CD4-positive, alpha-beta T cell treated with Interleukin-6 for 4 hours (primary cell): ENCODE measurements around the gene STOM.
"Not testable (repeated sequence)": the region's sequence is repeated elsewhere in the genome, so short reads cannot be mapped to it uniquely, and the experiment has no call there.

Source experiments
- DNase-seq: peaks from one replicate; pipeline ENCODE4 v3.0.0-alpha.2; 2020; ENCODE audit warnings: mixed read lengths

The STOM gene, protein sequence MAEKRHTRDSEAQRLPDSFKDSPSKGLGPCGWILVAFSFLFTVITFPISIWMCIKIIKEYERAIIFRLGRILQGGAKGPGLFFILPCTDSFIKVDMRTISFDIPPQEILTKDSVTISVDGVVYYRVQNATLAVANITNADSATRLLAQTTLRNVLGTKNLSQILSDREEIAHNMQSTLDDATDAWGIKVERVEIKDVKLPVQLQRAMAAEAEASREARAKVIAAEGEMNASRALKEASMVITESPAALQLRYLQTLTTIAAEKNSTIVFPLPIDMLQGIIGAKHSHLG

DNA sequence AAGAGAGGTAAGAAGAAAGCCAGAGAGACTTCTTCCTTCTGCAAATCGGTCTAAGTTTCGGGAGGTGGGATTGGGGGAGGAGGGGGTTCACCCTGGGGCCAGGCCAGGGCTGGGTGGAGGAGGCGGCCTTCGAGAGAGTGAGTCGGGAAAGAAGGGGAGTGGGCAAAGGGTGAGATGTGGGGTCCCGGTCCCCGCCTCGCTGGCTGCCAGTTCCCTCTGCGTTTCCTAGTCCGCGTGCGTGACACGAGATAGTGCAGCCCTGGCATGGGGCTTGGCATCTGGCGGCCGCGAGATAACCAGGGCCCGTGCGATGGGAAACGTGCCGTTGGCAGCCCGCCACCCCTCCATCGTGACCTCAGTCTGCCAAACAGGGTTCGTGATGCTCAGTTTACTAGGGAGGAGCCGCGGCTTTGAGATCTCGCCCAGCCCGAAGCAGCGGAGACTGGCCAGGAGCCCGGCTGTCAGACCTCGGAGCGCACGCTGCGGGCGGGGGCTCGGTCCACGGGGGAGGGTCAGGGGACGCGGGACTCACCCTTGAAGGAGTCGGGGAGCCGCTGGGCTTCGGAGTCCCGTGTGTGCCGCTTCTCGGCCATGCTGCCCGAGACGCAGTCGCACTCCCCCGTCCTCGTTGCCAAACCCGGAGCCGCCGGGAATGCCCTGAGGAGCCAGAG is at the start of gene STOM:
Gene STOM, minus strand, starts transcription at position 656 of the 671 bp plus-strand sequence. Its CDS starts 63 bp downstream, at position 593.
- peak; percentile 72 for DNase-seq

DNA sequence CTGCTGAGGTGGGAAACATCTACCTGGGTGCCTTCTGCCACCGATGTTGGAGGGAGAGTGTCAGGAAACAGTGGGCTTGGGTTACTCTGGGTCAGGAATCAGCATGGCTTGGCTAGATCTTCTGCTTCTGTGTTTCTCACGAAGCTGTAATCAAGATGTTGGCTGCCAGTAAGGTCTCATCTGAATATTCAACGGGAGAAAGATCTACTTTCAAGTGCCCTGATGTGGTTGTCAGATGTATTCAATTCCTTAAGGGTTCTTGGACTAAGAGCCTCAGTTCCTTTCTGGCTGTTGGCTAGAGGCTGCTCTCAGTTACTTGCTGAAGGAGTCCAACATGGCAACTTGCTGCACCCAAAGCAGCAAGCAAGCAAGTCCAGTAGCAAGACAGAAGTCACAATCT is 41.9 kb upstream of the STOM start:
- no peak for DNase-seq

DNA sequence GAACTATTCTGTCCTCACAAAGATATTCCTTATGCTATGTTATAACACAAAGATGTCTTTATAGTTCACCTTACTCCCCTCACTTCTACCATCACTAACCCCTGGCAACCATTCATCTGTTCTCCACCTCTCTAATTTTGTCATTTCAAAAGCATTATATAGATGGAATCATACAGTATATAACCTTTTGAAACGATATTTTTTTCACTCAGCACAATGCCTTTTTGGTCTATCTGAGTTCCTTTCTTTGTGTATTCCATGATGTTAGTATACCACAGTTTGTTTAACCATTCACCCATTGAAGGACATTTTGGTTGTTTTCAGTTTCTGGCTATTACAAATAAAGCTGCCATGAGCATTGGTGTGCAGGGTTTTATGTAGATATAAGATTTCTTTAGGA is 35.8 kb upstream of the STOM start:
- DNase-seq: no peak

DNA sequence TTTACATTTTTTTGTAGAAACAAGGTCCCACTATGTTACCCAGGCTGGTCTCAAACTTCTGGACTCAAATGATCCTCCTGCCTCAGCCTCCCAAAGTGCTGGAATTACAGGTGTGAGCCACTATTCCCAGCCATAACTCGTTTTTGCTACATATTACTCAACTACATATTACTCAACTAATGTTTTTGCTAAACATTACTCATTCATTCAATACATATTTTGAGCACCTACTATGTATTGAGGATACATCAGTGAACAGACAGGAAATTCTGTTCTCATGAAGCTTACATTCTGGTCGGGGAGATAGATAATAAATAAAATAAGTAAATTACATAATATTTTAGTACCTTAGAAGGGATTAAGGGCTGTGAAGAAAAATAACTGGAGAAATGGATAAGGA is 34.9 kb upstream of the STOM start:
- no peak for DNase-seq

DNA sequence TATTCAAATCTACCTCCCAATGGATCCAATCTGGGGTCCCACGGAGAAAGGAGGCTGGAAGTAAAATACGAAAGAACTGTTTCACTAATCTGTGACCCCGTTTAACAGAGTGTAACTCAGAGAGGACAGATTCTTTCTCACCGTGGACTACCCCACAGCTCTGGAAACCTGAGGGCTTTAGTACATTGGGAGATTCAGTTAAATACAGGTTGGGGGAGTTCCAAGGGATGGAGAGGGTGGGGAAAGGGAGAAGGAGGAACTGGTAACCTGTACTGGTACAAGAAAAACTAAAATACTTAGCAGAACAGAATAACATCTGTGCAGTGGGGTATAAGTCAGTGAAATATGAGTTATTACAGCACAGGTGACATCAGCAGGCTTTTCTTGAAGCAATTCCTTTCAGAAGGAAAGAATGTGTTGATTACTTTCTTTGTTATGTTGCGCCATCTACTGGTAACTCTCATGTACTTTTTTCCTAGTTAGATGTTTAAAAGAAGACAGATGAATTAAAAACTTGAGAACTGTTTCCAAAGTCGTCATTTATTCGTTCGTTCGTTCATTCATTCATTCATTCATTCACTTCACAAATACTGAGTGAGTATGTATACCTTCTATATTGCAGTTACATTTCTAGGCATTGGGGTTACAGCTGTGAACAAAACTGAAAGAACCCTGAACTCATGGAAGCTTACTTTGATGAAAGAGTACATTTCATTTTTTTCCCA is 30.0 kb upstream of the STOM start:
- no peak for DNase-seq

DNA sequence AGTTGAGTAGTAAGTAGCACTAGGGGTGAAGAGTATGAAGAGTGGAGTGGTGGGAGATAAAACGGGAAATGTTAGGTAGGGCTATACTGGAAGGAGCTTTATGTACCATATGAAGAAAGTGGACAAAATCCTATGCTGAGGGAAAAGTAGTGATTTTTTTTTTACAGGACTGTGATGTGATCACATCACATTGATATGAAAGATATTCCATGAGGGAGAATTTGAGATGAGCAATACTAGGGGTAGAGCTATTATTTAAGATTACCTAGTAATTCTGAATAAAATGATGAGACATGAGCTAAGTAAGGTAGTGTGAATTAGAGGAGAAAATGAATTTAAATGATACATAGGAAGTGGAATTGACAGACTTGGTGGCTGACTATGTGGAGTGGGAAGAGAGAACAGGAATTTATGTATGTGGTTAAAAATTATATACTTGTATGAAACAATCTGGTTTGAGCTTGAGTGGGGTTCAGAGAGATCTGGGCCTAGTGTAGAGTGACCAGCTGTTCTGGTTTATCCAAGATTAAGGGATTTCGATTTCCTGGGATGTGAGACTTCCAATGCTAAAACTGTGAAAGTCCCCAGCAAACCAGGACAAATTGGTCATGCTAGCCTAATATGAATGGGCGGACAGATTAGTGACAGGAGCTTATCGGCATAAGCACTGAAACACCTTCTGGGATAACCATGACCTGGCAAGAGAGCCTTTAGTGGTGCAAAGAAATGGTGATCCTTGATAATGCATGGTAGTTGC is 29.3 kb upstream of the STOM start:
- no peak for DNase-seq

DNA sequence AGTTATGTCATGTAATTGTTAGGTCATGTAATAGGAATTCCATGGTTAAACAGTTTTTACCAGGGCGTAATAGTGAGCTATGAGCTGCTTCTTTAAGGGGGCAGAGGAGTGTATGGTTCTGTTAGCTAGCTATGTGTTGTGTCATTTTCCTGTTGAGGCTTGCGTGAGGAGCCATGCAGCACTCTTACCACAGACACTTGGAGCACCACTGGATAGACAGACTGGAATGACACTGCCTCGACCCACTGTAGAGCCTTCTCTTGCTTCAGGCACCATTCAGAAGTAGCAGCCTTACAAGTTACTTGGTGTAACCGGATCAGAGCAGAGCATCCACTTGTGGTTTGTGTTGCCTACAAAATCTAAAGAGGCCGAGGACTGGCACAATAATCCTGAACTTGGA is 28.3 kb upstream of the STOM start:
- no peak for DNase-seq

DNA sequence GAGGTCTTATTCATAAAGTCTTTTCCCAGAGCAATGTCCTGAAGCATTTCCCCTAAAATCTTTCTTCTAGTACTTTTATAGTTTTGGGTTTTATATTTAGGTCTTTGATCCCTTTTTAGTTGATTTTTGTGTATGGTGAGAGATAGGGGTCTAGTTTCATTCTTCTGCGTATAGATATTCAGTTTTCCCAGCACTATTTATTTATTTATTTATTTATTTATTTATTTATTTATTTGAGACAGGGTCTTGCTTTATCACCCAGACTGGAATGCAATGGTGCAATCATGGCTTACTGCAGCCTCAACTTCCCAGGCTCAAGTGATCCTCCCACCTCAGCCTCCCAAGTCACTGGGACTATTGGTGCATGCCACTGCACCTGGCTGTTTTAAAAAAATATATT is 27.2 kb upstream of the STOM start:
- not testable (repeated sequence) for DNase-seq

DNA sequence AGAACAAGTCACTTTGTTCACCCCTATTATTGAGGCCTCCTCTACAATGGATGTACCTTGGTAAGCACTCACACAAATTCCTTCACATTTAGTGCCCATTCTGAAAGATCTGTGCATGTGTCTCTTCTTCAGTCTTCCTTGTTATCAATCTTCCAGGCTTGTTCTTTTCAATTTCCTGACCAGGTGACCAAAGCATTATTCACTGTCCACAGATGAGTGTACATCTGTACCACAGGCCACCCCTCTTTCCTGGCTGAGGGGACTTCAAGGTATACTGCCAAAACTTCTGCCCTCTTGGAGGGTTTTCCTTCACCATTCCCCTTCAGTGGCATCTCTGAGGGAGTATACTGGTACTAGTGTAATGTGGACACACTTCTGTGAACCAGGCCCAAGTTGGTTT is 25.5 kb upstream of the STOM start:
- no peak for DNase-seq

DNA sequence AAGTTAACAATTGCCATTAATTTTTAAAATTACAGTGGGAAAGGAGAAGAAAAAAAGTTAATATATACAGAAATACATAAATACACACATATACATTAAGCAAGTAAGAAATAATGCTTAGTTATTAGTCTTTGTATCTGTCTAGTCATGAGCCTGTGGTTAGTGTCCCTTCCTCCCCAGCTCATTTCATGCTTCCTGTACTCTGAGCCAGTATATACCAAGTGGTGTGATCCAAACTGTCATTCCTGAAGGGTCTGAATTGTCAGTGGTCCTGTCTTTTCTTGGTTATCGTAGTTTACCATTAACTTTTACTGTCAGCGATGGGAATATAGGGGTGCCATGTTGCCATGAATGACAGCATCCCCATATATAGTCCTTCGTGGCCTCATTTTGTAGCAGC is 24.2 kb upstream of the STOM start:
- no peak for DNase-seq

DNA sequence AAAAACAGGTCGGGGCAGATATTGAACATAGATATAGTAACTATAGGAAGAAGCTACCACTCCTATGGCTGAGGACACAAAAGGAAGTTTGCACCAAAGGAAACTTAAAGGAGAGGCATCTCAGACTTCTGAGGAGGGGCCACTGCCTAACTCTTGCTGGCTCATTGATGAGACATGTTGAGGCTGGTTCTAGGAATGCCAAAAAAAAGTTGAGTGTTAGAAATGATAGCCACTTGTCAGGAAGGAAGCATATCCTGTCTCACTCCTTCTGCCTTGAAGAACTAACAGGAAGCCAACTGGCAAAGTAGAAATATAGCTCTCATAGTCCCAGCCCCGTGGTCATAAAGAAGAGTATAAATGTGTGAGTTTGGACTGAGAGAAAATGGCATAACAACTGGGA is 23.3 kb upstream of the STOM start:
- no peak for DNase-seq

DNA sequence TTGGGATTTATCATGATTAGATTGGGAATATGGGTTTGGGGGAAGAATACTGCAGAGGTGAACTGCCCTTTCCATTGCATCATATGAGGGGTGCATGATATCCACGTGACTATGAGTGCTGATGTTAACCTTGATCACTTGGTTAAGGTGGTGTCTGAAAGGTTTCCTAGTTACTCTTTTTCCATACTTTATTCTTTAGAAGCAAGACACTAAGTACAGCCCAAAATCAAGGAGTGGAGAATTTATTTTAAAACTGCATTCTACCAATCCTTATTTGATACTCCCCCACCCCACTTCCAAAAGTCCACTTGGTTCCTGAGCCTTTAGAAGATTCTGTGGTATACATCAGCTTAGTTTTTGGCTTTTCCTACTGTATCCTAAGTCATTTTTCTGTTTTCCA is 20.3 kb upstream of the STOM start:
- DNase-seq: no peak

DNA sequence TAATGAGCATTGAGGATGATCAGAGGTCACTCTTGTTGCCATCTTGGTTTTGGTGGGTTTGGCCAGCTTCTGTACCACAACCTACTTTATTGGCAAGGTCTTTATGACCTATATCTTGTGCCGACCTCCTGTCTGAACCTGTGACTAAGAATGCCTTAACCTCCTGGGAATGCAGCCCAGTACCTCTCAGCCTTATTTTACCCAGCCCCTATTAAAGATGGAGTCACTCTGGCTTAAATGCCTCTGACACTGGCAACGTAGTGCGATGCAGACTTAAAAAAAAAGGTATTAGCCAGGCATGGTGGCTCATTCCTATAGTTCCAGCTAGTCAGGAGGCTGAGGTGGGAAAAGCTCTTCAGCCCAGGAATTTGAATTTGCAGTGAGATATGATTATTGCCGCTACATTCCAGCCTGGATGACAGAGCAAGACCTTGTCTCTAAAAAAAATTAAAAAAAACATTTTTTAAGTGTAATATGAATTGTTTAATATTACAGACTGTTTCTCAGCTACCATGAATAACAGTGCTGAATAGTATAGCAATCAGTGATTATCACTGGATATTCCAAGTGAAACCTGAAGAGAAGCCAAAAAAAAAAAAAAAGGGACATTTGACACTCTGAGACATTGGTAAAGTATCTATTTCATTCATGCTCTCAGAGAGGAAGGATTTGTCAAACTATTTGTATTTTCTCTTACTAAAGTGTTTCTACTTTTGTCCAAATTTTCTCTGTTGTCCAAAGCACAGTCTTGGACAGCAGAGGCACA is 18.3 kb upstream of the STOM start:
- no peak for DNase-seq

DNA sequence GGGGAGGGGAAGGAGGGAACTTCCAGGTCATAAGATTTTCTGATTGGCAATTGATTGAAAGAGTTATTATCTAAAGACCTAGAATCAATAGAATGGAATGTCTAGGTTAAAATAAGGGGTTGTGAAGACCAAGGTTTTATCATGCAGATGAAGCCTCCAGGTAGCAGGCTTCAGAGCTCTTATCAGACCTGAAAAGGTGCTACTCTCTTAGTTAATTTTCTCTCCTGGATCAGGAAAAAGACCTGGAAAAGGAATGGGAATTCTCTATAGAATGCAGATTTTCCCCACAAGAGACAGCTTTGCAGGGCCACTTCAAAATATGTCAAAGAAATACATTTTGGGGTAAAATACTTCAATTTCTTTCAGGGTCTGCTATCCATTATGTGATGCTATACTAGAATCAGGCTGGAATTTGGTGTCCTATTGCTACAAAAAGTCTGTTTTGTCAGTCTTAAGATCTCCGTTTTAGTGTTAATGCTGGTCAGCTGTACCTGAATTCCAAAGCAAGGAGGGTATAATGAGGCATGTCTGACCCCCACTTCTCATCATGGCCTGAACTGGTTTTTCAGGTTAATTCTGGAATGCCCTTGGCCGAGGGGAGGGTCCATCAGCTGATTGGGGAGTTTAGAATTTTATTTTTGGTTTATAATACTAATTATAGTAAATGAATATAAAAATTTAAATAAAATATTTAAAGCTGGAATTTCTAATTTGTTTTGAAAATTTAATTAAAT is 16.6 kb upstream of the STOM start:
- no peak for DNase-seq

DNA sequence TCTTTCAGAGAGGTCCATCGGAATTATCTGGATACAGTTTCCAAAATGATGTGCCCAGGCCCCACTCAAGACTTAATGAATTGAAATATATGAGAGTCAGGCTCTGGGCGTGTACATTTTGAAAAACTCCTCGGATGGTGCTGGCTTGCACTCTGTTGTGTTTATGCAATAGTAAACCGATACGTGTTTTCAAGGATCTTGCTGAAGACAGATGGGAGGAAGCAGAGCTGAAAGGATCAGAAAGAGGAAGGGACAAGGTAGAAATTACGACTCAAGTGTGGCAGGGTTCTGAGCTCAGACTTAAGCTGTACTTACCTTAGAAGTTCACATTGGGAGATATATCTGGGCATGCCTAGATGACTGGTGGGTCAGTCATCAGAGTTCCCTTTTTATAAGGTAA is 13.7 kb upstream of the STOM start:
- no peak for DNase-seq

DNA sequence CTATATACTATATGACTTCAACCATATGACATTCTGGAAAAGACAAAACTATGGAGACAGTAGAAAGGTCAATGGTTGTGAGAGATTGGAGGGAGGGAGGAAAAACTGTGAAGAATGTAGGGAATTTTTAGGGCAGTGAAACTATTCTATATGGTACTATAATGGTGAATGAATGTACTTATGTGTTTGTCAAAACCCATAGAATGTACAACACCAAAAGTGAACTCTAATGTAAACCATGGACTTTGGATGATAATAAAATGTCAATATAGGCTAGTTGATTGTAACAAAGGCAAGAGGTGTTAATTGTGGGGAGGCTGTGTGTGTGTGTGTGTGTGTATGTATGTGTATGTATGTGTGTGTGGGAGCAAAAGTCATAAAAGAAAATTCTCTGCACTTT is 10.8 kb upstream of the STOM start:
- DNase-seq: no peak

DNA sequence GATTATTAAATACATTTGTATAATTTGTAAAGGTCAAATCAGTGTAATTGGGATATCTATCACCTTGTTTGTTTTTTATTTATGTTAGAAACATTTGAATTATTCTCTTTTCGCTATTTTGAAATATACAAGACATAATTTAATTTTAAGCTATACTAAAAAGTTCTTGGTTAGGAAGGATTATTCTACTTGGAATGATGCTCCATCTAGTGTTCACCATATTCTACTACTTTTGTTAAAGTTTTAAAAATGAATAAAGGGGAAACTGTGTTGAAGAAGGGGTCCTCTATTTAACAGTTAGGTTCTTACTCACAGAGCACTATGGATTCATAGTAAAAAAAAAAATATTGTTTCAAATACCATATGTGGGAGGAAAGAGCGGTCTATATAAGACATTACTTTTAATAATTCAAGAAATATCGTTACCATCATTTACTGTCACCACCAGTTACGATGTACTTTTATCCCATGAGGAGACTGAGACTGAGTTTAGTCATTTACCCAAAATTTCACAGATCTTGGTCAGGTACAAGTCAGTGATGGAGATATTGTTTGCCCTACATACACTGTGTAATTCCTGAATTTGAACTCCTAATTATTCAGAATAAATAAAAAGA is 6.3 kb upstream of the STOM start:
- DNase-seq: no peak

DNA sequence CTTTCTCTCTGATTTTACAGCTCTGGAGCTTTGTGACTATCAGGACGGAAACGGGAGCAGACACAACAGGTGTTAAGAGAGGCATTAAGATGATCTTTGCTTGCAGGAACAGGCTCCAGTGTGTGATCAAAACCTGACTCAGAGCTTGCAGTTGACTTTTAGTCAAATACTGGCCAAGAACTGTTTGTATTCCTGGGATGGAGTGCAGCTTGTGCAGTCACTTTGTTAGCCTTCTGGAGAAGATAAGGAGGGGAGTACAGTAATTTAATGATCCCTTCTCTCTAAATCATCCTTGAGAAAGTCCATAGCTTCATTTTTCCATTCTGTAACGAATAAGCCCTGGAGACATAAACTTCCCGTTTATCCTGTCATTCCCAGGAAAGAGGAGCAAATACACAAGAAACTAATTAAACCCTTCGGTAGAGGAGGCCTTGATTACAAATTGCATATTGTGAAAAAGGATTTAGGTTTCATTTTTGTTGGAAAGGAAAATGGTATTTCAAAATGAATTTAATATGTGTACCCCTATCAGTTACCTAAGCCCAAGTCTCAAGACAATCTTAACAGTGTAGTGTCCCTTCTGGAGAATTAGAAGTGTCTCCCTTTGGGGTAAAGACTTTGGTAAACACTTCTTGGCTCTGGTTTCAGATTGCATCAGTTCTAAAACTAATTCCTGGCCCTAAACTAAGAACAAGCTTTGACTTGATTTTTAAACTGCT is 3.1 kb upstream of the STOM start:
- DNase-seq: no peak

DNA sequence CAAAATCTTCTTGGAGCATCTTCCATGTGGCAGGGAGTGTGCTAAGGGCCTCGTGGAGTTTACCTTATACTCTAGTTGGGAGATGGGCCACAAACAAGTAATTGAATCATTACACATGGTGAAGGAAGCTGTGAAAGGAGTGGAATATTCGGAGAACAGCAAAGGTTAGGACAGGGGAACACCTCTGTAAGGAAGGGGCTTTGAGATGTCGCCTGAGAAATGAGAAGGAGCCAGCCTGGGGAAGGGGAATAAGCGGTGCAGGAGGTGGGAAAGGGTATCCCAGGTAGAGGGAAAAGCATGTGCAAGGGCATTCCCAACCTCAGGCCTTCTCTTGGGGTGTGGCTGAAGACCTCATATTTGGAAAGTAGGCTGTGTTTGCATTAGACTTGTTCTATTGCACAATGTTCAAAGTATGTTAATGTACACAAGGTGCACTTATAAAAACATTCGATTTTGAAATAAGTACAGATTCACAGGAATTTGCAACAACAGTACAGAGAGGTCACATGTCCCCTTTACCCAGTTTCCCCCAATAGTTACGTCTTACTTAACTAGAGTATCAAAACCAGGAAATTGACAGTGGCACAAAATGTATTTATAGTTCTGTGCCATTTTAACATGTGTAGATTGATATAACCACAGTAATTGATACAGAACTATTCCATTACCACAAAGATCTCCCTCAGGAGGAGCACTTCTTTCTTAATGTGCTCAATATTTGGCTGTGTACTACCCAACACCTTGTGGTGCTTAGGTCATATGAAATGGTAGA is 2.4 kb upstream of the STOM start:
- DNase-seq: no peak

DNA sequence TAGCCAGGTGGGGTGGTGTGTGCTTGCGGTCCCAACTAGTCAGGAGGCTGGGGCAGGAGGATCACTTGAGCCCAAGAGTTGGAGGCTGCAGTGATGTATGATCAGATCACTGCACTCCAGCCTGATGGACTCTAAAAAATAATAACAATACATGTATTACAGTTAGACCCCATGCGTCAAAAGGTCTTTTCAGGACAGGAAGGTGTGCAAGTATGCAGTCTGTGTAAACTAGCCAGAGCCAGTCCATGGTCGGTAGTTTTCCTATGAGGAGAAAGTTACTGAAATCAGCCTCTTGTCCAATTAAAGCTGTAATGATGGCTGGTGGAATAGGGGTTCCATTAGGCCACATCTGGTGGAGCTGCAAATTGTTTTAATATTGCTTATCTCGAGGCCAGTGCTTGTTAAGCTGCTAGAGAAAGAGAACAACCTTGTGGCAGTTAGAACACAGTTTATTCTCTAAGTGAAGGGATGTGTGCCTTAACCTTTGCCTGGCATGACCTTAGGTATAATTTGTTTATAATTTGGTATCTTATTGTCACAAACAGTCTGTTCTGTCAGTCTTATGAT is 1.5 kb upstream of the STOM start:
- no peak for DNase-seq
